ENCODE measurements around the gene TMEM266.

GRCh38 chr15:76206325-76206976 is 146.7 kb downstream of the TMEM266 start:
- TF ChIP-seq CTCF (conservative IDR thresholded peaks at IDR 0.05; ENCODE audit: low read depth, low read length) (no peak), POLR2A (IDR thresholded peaks at IDR 0.05; ENCODE audit: low read depth, low read length) (no peak), MXI1 (IDR thresholded peaks at IDR 0.05; ENCODE audit: borderline replicate concordance, low read depth, low read length) (no peak), SMC3 (IDR thresholded peaks at IDR 0.05; ENCODE audit: low read depth, low read length) (no peak), ELK1 (IDR thresholded peaks at IDR 0.05; ENCODE audit: borderline replicate concordance, low read depth, low read length) (no peak), BHLHE40 (IDR thresholded peaks at IDR 0.05; ENCODE audit: low read depth, low read length) (no peak), MAFK (IDR thresholded peaks at IDR 0.05; ENCODE audit: low read depth, low read length) (no peak), USF2 (IDR thresholded peaks at IDR 0.05; ENCODE audit: low read depth, low read length) (no peak), CHD1 (IDR thresholded peaks at IDR 0.05; ENCODE audit: low read depth, low read length) (no peak), RFX5 (IDR thresholded peaks at IDR 0.05; ENCODE audit: low read depth, low read length) (no peak), RAD21 (IDR thresholded peaks at IDR 0.05; ENCODE audit: low read length) (no peak), RCOR1 (IDR thresholded peaks at IDR 0.05; ENCODE audit: insufficient replicate concordance, low read length) (no peak), CEBPB (IDR thresholded peaks at IDR 0.05; ENCODE audit: low read depth, low read length) (no peak), MAZ (IDR thresholded peaks at IDR 0.05; ENCODE audit: borderline replicate concordance, low read depth, low read length) (no peak)
